SH-SY5Y (cell line): ENCODE results near the gene GRB7.

Experiments used
- GATA2 ChIP-seq: IDR thresholded peaks from 2 replicates; pipeline ENCODE4 v1.6.1; 2011; ENCODE audit warnings: mild to moderate bottlenecking, low read depth, low read length
- GATA3 ChIP-seq: IDR thresholded peaks from 2 replicates; pipeline ENCODE4 v1.6.1; 2011; ENCODE audit warnings: low read depth, mild to moderate bottlenecking, low read length, moderate library complexity

DNA sequence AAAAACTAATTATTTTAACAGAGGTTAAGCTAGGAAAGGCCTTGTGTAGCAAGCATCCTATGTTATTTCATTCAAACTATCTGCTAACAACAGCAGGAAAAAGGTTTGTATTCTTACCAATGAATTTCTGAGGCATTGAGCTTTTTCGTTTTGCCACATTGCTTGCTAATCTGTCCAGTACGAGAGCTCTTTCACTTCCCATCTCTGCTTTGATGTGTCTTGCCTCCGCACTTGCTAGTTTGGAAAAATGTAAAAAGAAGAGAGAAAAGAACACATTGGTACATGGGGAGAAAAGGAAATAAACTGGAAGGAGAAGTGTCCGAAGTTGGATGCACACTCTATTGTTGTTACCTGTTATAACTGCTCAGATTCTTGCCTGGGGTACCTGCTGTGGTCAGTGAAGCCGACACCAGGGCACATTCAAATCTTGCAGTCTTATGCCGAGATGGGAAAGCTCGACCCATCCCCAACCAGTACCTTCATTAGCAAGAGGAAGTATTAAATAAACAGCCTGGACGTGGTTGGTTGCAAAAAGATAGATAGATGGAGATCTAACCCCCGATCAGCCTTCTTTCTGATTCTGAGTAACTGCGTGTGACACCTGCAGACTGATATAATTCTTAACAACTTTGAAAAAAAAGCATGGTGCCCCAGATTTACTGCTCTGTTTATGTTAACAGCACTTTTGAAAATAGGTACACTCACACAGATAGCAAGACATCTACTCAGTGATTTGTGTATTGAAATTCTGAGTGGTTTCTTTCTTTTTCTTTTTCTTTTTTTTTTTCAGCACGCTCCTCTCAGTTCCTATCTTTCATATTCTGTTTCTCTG lies 40.0 kb downstream of the GRB7 start:
- no peak for TF ChIP-seq GATA2
- no peak for TF ChIP-seq GATA3
